ENCODE results near the gene WWC1.

DNA sequence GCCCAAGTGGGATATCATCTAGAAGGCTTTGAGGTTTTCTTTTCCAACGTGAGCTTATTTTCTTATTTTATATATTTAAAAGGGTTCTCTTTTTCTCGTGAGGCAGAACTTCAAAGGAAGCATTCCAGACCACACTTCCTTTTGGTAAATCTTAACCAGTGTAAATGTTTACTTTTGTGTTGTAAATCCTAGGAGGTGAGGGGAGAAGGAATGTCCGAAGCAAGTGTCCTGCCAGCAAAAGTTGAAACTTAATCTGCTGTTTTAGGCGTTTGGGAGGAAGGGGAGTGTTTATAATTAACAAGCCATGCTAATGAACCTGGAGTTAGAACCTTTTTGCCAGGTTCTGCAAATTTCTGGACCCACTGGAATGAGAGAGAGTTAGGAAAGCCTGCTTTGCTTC lies 37.9 kb downstream of the WWC1 start:
- TF ChIP-seq EZH2 (IDR thresholded peaks at IDR 0.05; ENCODE audit: borderline replicate concordance) (no peak), EZH2phosphoT487 (IDR thresholded peaks at IDR 0.05; ENCODE audit: low read depth, severe bottlenecking, unreplicated experiment) (no peak)
- TF ChIP-seq, protein P1, sequence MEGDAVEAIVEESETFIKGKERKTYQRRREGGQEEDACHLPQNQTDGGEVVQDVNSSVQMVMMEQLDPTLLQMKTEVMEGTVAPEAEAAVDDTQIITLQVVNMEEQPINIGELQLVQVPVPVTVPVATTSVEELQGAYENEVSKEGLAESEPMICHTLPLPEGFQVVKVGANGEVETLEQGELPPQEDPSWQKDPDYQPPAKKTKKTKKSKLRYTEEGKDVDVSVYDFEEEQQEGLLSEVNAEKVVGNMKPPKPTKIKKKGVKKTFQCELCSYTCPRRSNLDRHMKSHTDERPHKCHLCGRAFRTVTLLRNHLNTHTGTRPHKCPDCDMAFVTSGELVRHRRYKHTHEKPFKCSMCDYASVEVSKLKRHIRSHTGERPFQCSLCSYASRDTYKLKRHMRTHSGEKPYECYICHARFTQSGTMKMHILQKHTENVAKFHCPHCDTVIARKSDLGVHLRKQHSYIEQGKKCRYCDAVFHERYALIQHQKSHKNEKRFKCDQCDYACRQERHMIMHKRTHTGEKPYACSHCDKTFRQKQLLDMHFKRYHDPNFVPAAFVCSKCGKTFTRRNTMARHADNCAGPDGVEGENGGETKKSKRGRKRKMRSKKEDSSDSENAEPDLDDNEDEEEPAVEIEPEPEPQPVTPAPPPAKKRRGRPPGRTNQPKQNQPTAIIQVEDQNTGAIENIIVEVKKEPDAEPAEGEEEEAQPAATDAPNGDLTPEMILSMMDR (IDR thresholded peaks at IDR 0.05; ENCODE audit: poor library complexity), result no peak
